Upper lobe of right lung (tissue), 1 donor: ENCODE data around the gene BLNK. TPM values are rescaled to one million over a fixed set of nuclear protein-coding genes. Genes with fewer than 3 reads are reported as not detected.

ENCODE experiments used
- ATAC-seq: fragments of 200-7000 bp; cut with Tn5 transposase; one replicate; pipeline ENCODE4 v1.9.1; 2020; ENCODE audit warnings: mild to moderate bottlenecking, moderate library complexity
- DNase-seq: peaks from one replicate; pipeline ENCODE4 v3.0.0-alpha.2; 2020
- H3K27ac ChIP-seq: fragments of 200-600 bp; one replicate; pipeline ENCODE4 v1.8.0; 2022
- H3K27me3 ChIP-seq: fragments of 200-600 bp; one replicate; pipeline ENCODE4 v1.8.0; 2022; ENCODE audit warnings: mild to moderate bottlenecking
- H3K36me3 ChIP-seq: fragments of 200-600 bp; one replicate; pipeline ENCODE4 v1.8.0; 2022
- H3K4me1 ChIP-seq: fragments of 200-600 bp; one replicate; pipeline ENCODE4 v1.8.0; 2022
- H3K4me3 ChIP-seq: fragments of 200-600 bp; one replicate; pipeline ENCODE4 v1.8.0; 2022; ENCODE audit warnings: mild to moderate bottlenecking
- H3K9me3 ChIP-seq: fragments of 200-600 bp; one replicate; pipeline ENCODE4 v1.8.0; 2022
- intact Hi-C: fragments of 100-400 bp; cut with DNase I; formaldehyde crosslinking; loops from one replicate; pipeline ENCODE4 v1.11.0; 2022
- total RNA-seq: library from RNA; stranded (reverse); fragmentation: NEBNext Ultra II Directional; extraction: Animal tissue kit (Norgen Biotek cat#: 25700); gene quantifications from one replicate; pipeline ENCODE4 v1.2.1, GENCODE V29; 2021
- TF ChIP-seq, protein P1 (sequence below): fragments of 200-600 bp; IDR thresholded peaks from one replicate; pipeline ENCODE4 v1.8.0; 2022; ENCODE audit warnings: antibody characterized with exemption
- donor health status: DM: no; HTN: yes; CAD: no; lungs with severe emphysema.

Gene BLNK
- total RNA-seq, 1 donor from 2014 or later = 8.8 TPM

DNA sequence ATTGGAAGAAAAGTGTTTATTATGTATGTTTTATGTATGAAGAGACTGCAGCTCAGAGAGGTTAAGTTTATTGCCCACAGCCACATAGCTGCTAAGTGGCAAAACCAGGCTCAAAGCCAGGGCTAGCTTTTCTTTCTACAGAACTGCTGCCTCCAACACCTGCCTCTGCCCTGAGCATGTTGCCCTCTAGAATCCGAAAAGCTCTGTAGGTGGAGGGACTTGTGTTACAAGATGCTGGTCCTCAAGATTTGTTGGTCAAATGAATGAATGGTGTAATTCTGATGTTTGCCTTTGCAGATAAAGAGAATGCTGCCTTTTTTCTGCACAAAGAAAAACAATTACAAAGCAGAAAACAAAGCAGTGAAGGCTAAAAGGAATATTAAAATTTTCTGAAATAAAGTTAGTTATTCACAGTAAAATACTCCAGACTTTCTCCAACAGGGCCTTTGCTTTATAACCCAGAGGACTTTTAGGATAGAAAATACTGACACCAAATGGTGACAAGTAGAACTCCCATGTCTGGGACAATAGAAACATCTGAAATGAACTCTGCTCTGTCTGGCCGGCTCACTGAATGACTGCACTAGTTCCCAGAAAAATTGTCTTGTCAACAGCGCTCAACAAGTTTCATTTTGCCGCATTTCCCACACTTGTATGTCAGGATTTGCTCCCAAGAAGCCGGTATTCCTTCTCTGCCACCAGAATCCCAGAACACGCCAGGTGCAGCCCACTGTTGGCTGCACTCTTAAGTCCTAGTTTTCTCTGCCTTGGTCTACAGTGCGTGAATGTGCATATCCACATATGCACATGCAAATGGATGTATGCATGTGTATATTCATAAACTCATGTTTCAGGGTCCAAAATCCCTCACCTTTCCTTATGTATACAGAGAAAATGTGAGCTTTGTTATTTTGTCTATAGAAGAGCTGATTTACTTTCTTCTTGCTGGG, 21.9 kb upstream of the BLNK start:
- Histone ChIP-seq H3K27ac (no peak overlapping the region), H3K4me1 (peaks cover 2% of the 10 kb centered on the region), H3K27me3 (no peaks in the 10 kb centered on the region), H3K4me3 (no peak overlapping the region), H3K36me3 (no peaks in the 10 kb centered on the region), H3K9me3 (no peaks in the 10 kb centered on the region)
- TF ChIP-seq, protein P1, sequence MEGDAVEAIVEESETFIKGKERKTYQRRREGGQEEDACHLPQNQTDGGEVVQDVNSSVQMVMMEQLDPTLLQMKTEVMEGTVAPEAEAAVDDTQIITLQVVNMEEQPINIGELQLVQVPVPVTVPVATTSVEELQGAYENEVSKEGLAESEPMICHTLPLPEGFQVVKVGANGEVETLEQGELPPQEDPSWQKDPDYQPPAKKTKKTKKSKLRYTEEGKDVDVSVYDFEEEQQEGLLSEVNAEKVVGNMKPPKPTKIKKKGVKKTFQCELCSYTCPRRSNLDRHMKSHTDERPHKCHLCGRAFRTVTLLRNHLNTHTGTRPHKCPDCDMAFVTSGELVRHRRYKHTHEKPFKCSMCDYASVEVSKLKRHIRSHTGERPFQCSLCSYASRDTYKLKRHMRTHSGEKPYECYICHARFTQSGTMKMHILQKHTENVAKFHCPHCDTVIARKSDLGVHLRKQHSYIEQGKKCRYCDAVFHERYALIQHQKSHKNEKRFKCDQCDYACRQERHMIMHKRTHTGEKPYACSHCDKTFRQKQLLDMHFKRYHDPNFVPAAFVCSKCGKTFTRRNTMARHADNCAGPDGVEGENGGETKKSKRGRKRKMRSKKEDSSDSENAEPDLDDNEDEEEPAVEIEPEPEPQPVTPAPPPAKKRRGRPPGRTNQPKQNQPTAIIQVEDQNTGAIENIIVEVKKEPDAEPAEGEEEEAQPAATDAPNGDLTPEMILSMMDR = peak; percentile 71
- DNase-seq = no peak
- intact Hi-C loops = no loop called here
- peak; percentile 93 for ATAC-seq

DNA sequence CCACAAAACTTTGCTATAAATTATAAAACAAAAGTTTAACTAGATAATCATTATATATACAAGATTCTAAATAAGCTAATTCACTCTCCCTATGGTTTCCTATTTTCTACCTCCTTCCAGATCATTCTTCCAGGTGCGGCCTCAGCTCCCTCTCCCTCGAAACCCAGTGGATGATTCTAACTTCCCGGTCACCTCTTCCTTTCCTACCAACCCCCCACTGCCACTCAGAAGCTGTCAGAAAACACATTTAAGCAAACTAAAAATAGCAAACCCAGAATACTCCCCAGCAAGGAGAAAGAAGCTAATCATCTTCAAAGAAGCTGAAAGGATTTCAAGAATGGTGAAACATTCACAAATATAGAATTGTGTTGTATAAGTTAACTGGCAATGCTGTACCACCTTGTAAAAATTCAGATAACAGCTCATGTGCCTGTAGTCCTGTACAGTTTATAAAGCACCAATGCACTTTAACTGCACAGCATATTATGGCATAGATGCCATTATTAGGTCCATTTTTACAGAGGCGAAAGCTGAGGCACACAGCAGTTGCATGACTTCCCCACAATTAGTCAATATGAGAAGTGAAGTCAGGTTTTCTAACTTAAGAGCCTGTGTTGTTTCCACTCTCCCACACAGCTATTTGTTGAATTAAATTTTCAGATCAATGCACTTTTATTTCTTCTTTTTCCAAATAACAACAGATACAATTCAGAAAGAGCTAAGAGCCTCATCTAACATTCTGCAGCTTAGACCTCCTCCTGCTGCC, 19.2 kb upstream of the BLNK start:
- H3K27ac ChIP-seq = no peak overlapping the region
- peaks cover 14% of the 10 kb centered on the region for H3K4me1 ChIP-seq
- H3K4me3 ChIP-seq = no peak overlapping the region
- no peaks in the 10 kb centered on the region for H3K9me3 ChIP-seq
- no peaks in the 10 kb centered on the region for H3K36me3 ChIP-seq
- no peaks in the 10 kb centered on the region for H3K27me3 ChIP-seq
- intact Hi-C loops = no loop called here
- no peak for ATAC-seq
- no peak for DNase-seq
- TF ChIP-seq, protein P1 = no peak

DNA sequence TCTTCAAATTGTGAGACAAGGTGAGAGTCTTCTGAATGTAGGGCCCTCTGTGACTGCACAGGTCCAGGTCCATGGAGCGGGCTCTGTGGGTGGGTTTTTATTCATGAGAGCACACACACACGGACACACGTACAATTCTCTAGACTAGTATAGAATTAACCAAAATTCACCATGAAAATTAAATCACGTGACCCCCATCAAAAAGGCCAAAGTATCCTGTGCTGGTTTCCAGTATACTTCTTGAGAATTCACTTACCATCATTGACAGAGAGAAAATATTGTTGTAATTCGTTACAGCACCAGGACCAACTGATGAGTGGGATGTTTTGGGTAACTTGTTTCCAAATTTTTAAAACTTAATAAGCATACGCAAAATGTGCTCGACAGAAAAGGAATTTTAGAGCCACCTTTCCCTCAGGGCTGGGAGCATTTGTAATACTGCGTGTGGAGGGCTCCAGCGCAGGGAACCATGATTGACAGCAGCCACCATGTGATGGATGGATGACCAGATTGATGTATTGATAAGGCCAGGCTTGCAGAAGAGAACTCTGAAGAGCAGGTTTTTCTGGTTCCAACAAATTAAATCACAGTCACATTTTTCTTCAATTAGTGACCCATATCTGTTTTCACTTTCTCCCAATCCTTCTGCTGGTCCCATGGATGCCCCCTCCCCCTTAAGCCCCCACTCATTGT, 18.0 kb upstream of the BLNK start:
- Histone ChIP-seq H3K9me3 (no peaks in the 10 kb centered on the region), H3K27ac (no peak overlapping the region), H3K4me3 (no peak overlapping the region), H3K36me3 (no peaks in the 10 kb centered on the region), H3K27me3 (no peaks in the 10 kb centered on the region), H3K4me1 (peaks cover 14% of the 10 kb centered on the region)
- ATAC-seq (no peak), DNase-seq (no peak)
- intact Hi-C loops = no loop called here
- TF ChIP-seq, protein P1 = no peak

DNA sequence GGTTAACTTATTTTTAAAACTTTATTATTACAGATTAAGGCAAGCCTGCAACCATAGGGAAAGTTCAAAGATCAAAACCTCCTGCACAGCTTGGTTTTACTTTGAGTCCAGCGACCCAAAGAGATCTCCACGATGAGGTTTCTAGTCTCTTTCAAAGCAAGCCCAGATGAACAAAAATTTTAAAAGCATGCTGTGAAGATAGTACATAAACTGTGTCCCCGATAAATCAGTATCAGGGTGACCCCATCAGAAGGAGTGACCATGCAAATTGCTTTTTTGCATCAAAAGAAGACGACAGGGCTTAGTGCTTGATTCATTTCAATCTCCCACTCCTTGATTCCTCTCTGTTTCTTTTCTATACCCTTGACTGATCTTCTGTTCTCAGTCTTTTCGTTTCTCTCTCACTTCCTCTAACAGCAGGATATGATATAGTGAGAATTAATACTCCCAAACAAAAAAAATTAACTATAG, 16.8 kb upstream of the BLNK start:
- no peaks in the 10 kb centered on the region for H3K36me3 ChIP-seq
- peaks cover 14% of the 10 kb centered on the region for H3K4me1 ChIP-seq
- intact Hi-C loops = no loop called here
- TF ChIP-seq, protein P1 = no peak
- ATAC-seq = no peak
- peak overlapping the region; percentile 4 for H3K27ac ChIP-seq
- H3K27me3 ChIP-seq = no peaks in the 10 kb centered on the region
- H3K9me3 ChIP-seq = no peaks in the 10 kb centered on the region
- no peak overlapping the region for H3K4me3 ChIP-seq
- no peak for DNase-seq

DNA sequence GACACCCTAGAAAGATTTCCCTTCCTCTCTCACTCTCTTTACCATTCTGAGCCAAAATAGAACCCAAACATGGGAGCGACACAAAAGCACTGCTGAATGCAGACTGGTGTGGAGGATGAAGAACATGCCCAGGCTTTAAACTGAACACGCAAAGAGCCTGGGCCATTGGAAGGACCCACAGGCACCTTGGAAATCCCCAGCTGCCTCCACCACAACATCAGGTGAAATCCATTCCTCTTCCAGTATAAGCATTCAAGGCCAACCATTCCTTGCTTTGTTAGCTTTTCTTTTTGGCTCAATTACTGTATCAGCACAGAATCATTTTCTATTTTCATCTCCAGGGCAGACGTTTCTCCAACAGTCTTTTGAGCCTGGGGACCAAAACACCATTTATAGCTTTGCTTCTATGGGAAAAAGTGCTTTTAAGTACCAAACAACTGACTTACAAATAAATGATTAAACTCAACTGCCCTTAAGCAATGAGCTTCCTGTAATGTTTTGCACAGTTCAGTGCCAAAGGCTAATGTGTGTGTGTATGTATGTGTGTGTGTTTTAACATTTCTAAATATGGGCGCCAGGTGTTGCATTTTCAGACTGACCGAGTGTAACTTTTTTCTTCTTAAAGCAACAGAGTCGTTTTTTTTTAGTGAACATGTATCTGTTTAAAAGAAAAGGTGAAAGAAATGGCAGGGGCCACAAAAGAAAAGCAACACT, 16.2 kb upstream of the BLNK start:
- Histone ChIP-seq H3K27ac (peak overlapping the region; percentile 59), H3K27me3 (no peaks in the 10 kb centered on the region)

More for the DNA sequence above, 16.2 kb upstream of the BLNK start:
- no peaks in the 10 kb centered on the region for H3K36me3 ChIP-seq
- H3K4me1 ChIP-seq = peaks cover 14% of the 10 kb centered on the region
- no peak for DNase-seq
- TF ChIP-seq, protein P1 = no peak
- intact Hi-C loops = no loop called here
- H3K9me3 ChIP-seq = no peaks in the 10 kb centered on the region
- ATAC-seq = peak; percentile 89
- H3K4me3 ChIP-seq = no peak overlapping the region
